NCI-H1417 treated with DMSO at 0.1 percent for 48 hours (cell line): Measurements from ENCODE around the gene GPR137.

Experiments used
- DNase-seq: peaks from one replicate; lab custom pipeline; 2025; lab: John Stamatoyannopoulos, UW

Gene GPR137

DNA sequence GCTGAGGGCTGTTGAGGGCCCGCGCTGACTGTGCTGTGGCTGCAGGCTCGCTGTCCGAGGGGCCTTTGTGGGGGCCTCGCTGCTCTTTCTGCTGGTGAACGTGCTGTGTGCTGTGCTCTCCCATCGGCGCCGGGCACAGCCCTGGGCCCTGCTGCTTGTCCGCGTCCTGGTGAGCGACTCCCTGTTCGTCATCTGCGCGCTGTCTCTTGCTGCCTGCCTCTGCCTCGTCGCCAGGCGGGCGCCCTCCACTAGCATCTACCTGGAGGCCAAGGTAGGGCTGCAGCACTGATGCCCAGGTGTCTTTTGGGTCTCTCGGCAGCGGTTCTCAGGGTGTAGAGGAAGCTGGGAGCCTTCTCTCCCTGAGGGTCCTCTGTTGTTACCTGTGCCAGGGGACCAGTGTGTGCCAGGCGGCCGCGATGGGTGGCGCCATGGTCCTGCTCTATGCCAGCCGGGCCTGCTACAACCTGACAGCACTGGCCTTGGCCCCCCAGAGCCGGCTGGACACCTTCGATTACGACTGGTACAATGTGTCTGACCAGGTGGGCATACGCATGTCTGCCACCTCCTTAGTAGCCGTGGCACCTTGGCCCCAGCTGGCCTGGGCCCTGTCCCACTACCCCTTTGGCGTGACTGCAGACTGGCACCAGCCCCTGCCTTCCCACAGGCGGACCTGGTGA lies 2.2 kb downstream of the GPR137 start:
- DNase-seq = no peak

- DNase-seq = no peak
These were observed 2.7 kb downstream of the GPR137 start for GRCh38 chr11:64288353-64288750.

DNA sequence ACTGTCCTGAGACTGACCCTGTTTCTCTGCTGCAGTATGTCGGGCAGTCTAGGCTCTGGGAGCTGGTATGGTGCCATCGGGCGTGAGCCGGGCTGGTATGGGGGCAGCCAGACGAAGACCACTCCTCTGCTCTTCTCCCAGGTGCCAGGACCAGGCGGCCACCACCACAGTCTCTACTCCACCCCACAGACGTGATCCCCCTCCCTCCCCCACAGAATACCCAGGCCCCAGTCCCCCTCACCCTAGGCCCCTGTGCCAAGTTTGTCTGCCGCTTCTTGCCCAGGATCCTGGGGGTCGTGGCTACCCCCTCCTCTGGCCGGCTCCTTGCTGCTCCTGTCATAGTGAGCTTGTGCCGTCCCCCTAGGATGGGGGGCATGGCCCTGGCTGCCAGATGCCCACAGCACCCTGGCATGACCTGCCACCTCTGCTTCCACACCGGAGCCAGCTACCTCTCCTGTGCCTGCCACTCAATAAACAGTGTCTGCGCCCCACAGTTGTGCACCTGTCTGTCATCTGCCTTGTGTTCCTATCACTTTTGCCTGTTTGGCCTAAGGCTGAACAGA lies 3.4 kb downstream of the GPR137 start:
- no peak for DNase-seq

DNA sequence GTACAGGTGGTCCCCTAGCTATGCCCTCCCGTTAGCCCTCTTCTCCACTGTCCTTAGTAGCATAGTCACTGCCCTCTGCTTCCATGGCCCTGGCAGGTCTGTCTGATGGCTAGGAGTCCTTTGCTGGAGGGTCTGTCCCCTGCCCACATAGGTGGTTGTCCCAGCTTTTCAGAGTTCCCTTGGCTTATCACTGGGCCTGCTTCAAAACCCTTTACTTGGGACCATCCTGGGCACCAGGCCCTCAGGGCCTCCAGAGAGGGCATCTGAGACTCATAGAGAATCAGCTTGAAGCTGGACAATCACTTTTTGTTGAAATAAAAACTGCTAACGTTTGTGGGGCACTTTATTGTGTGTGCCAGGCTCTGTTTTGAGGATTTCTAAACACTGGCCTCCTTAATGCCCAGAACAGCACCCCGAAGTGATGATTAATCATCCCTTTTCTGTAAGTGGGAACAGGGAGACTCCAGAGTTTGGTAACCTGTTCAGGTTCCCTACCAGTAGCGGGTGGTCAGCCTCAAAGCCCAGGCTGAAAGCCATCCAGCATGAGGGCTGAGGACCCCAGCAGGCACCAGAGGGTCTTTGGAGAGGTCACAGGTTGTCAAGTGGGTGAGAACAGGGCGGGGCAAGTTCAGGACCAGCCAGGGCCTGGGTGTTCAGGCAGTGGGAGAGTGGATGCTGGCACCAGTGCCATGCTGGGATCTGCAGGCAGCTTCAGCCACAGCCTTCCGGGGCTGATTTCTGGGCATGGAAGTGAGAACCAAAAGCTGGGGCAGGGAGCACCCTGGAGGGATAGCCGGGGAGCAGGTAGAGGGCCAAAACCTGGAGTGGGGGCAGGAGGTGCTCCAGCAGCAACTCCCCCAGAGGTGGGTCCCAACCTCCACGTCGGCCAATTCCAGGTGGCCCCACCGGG lies 5.0 kb downstream of the GPR137 start:
- DNase-seq = no peak

GRCh38 chr11:64291262-64291751 lies 5.7 kb downstream of the GPR137 start, which contains the start of gene KCNK4:
Gene KCNK4 (plus strand): TSS chr11:64291302. CDS start chr11:64293019, 1,717 bp downstream.
- DNase-seq = no peak

DNA sequence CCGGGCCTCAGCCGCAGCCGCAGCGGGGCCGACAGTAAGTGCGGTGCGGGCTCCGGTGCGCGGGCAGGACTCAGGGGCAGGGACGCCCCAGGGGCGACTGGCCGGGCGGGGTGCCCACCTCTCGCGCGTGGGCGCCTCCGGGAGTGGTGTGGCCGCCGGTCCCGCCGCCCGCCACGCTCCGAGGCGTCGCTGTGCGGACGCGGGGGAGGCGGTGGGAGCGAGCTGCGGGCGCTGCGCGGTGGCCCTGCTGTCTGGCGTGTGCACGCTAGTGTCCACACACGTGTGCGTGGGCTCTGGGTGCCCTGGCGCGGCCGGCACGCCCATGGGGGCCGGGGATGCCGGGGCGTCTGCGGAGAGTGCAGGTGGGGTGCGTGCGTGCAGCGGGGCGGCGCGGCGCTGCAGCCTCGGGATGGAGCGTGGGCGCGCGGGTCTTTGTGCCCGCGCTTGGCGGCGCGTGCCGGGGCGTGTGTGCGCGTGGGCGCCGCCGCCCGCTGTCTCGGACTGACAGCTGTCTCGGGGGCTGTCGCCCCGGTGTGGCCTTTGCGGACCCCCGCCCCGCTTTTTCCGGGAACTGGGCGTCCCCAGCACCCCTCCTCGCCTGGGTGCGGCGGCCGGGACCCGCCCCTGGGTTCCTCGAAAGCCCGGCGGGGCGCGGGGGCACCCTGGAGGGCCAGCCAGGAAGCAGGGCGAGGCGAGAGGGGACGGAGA lies 6.3 kb downstream of the GPR137 start:
- DNase-seq = no peak

- DNase-seq = no peak
These were observed 7.0 kb downstream of the GPR137 start for GRCh38 chr11:64292460-64293254.

DNA sequence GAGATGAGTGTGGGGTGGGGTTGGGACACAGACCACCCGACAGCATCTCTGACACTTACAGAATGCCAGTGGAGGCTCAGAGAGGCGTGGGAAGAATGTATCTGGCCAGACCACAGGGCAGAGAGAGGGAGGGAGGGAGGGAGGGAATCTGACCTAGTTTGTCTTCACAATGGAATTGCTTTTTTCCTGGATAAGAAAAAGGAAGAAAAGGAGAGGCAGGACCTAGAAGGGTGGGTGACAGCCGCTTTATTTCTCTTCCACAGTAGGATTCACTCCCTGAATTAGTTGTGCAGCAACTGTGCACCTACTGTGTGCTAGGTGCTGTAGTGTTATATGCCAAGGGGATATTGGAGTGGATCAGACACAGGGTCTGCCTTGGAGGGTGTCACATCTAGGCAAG lies 9.1 kb downstream of the GPR137 start:
- no peak for DNase-seq

GRCh38 chr11:64295760-64296159 lies 10.1 kb downstream of the GPR137 start:
- no peak for DNase-seq

- no peak for DNase-seq
These were observed 10.6 kb downstream of the GPR137 start for GRCh38 chr11:64296236-64296635.

- no peak for DNase-seq
These were observed 11.4 kb downstream of the GPR137 start for GRCh38 chr11:64296830-64297698.

- no peak for DNase-seq
These were observed 12.2 kb downstream of the GPR137 start for GRCh38 chr11:64297699-64298358.

GRCh38 chr11:64298966-64299846 lies 13.6 kb downstream of the GPR137 start:
- DNase-seq = no peak

DNA sequence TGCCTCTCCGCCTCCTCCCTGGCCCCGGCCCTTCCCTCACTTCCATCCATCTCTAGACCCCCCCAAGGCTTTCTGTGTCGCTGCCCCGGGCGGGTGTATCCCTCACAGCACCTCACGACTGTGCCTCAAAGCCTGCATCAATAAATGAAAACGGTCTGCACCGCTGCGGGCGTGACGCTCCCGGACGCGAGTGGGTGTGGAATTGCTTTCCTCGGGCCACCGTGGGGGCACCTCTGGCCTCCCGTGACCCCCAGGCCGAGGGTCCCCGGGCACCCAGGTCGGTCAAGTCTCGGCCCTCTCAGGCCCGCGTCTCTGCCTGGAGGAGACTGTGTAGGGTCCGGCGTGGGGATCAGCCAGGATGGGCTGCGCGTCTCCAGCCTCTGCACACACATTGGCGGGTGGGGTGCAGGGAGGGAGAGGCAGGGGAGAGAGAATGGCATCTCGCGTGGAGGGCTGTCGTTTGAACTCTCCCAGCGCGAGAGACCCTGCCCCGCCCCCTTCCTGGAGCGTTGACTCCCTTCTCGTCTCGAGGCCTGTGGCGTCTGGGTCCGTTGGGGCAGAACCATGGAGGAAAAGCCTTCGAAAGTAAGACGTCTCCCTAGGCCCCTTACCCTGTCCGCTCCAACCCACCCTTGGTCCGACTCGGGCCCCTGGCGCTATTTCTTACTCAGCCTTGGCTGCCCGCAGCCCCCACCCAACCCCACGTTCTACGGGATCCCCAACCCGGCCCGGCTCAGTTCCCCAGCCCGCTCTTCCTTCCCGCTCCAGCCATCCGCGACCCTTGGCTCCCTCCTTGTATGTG lies 14.4 kb downstream of the GPR137 start, which contains the start of gene CATSPERZ:
TSS of gene CATSPERZ (plus strand) at position 512 of the 802 bp plus-strand sequence. CDS start at position 565, 53 bp downstream.
- no peak for DNase-seq

DNA sequence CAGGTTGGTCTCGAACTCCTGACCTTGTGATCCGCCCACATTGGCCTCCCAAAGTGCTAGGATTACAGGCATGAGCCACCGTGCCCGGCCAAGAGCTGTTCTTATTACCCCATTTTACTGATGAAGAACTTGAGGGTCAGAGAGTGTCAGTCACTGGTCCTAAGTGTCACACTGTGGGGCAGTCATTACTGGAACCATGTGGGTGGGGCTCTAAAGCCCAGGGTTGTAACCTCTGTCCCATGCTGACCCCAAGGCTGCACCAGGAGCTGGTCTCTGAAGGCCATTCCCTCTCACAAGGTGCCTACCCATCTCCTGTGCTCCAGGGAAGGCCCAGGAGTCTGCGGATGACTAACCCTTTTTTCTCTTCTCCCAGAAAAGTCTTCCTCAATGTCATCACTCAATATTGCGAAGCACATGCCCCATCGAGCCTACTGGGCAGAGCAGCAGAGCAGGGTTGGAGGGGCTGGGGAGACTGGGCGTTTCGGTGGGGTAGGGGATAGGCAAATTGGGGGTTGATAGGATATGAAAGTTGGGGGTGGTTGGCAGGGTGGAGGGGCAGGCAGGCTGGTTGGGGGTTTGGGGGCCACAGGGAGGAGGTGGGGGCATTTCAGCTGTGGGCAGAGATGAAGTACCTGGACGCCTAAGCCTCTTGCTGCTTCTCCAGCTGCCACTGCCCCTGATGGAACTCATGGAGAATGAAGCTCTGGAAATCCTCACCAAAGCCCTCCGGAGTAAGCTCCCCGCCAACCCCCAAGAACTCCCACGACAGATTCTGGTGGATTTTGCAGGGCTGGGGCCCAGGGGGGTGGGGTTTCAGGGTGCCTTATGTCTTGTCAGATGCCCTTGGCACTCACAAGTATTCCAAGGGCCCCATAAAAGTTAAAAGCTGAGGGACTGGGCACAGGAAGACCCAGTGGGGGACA lies 17.7 kb downstream of the GPR137 start:
- DNase-seq = no peak

GRCh38 chr11:64304032-64304315 lies 18.3 kb downstream of the GPR137 start:
- no peak for DNase-seq
